Measurements from ENCODE around the gene ALOX15B. TPM values are rescaled to one million over a fixed set of nuclear protein-coding genes. Genes with fewer than 3 reads are reported as not detected.

Gene ALOX15B
- total and polyA plus RNA-seq, 2 of the 13 experiments (the other 11 are each of a cell fraction or from before 2014, with no cell fraction given): not detected

DNA sequence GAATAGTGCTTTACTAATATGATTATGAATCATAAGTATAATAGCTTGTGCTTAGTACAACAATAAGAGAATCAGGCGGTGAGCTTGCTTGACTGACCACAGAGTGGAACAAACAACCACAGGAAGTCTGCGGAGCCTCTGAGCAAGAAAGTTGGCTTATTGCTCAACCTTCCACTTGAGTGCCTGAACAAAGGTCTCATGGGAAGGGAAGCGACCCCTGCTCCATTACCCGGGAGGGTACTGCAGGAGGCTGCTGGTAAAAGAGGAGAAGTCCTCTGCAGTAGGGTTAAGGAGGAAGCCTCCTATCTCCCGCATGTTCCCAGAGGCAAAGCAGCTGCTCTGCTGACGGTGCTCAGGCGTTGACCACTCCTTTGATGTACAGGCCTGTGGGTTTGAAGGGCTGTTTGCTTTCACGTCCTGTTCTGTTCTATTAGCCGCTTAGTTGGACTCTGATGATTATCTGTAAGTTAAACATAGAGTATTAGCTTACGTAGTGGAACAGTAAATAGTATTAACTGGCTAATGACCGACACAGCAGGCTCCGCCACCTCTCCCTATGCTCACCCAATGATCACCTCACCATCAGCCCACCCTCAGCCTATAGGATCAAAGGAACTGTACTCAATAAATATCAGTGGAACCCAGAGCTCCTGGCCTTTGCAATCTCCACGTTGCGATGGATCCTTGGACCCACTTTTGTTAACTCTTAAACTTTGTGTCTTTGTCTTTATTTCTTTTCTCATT is 17.5 kb downstream of the ALOX15B start:
- Histone ChIP-seq H3K36me3 (replicated peaks in 1 of 2; ENCODE audit: control insufficient read depth in 1 of 2, insufficient read depth in 2 of 2, low read length in 2 of 2) (no peaks in the 10 kb centered on the region), H3K9ac (ENCODE audit: insufficient read depth, low read depth, low read length) (peak overlapping the region; percentile 78), H3K27ac (ENCODE audit: extremely low read length, insufficient read depth, low read length) (peak overlapping the region; percentile 92), H3K27me3 (ENCODE audit: control insufficient read depth in 1 of 2, insufficient read depth in 2 of 2, low read length in 2 of 2) (peaks cover 3 to 43% of the 10 kb centered on the region in 2 experiments; a peak in 4 of 5 replicates), H3K9me3 (ENCODE audit: low read length) (no peaks in the 10 kb centered on the region), H3K4me2 (ENCODE audit: low read depth, low read length) (peak overlapping the region; percentile 81), H3K79me2 (ENCODE audit: insufficient read depth, low read length) (no peaks in the 10 kb centered on the region), H2AFZ (ENCODE audit: low read length) (no peak overlapping the region), H4K20me1 (ENCODE audit: insufficient read depth, low read length) (peaks cover 32% of the 10 kb centered on the region), H3K4me3 (replicated peaks in 1 of 3; ENCODE audit: insufficient read depth in 1 of 3, low read depth in 2 of 3, low read length in 3 of 3) (peak overlapping the region; percentile 38 to 64 (median 51); a peak in 5 of 6 replicates), H3K4me1 (ENCODE audit: insufficient read depth, low read length) (peaks cover 56% of the 10 kb centered on the region)
- ChIA-PET POLR2A (interaction anchor here (0.8 to 2.2 kb wide), 14 partner anchors 8 to 727 kb away, joined by 3 to 9 read pairs (median 4); partner anchors contain the start of genes CNTROB, NAA38, NEURL4 and RNF227), CTCF (ENCODE audit: low intra/inter-chr PET ratio, low total read pairs) (interaction anchor here (1.2 to 2.9 kb wide), 3 partner anchors 15 to 143 kb away, joined by 3 to 15 read pairs (median 13); no protein-coding TSS in a partner anchor)
- FAIRE-seq (peak; percentile 96), DNase-seq (ENCODE audit: low spot score) (peak; percentile 93), ATAC-seq (peak; percentile 93)
- under 1% methylated on average over 13 of the region's 14 CpGs for WGBS (ENCODE audit: low lambda C conversion rate)
- in situ Hi-C loops (cut with HindIII; ENCODE audit: extremely low pct_ligation_motif_present, low pct_unique_long_range_greater_than_20kb): no loop called here
- no TSS peak for BruUV-seq (replicated peaks)
- intact Hi-C loops (cut with micrococcal nuclease; ENCODE audit: unreplicated experiment): loop anchor here (2.0 kb wide), 2 partner anchors 40 to 144 kb away; no protein-coding TSS in a partner anchor
- TF ChIP-seq FOXA1 (IDR thresholded peaks at IDR 0.05) (peak; percentile 89), FOXA1 (CRISPR knock-in tag; IDR thresholded peaks at IDR 0.05) (peak; percentile 98), MZF1 (CRISPR knock-in tag; IDR thresholded peaks at IDR 0.05; ENCODE audit: borderline replicate concordance) (no peak), ZNF75D (CRISPR knock-in tag; IDR thresholded peaks at IDR 0.05; ENCODE audit: borderline replicate concordance) (no peak), ZMAT3 (CRISPR knock-in tag; conservative IDR thresholded peaks at IDR 0.05) (no peak), CEBPZ (IDR thresholded peaks at IDR 0.05; ENCODE audit: low read length) (no peak), PHF21A (CRISPR knock-in tag; IDR thresholded peaks at IDR 0.05) (peak; percentile 81)
- TF ChIP-seq, protein P1, sequence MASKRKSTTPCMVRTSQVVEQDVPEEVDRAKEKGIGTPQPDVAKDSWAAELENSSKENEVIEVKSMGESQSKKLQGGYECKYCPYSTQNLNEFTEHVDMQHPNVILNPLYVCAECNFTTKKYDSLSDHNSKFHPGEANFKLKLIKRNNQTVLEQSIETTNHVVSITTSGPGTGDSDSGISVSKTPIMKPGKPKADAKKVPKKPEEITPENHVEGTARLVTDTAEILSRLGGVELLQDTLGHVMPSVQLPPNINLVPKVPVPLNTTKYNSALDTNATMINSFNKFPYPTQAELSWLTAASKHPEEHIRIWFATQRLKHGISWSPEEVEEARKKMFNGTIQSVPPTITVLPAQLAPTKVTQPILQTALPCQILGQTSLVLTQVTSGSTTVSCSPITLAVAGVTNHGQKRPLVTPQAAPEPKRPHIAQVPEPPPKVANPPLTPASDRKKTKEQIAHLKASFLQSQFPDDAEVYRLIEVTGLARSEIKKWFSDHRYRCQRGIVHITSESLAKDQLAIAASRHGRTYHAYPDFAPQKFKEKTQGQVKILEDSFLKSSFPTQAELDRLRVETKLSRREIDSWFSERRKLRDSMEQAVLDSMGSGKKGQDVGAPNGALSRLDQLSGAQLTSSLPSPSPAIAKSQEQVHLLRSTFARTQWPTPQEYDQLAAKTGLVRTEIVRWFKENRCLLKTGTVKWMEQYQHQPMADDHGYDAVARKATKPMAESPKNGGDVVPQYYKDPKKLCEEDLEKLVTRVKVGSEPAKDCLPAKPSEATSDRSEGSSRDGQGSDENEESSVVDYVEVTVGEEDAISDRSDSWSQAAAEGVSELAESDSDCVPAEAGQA (IDR thresholded peaks at IDR 0.05; ENCODE audit: low read depth): 0 out of 2 replicates have a peak, but pooled peaks have one; percentile 33
- TF ChIP-seq, protein P1 (CRISPR knock-in tag; IDR thresholded peaks at IDR 0.05; ENCODE audit: borderline replicate concordance): no peak
